ENCODE results near the gene IL17RB.

IL17RB gene

GRCh38 chr3:53865732-53866499 is 19.5 kb downstream of the IL17RB start:
- no peak for DNase-seq

GRCh38 chr3:53880396-53881345 is 34.3 kb downstream of the IL17RB start:
- DNase-seq, result no peak

- peak; percentile 55 for DNase-seq
These were observed 35.6 kb downstream of the IL17RB start, which contains the start of gene ACTR8 for GRCh38 chr3:53881691-53882593. ACTR8 (minus strand) TSS chr3:53882152; CDS start chr3:53882101, 51 bp downstream.

GRCh38 chr3:53883008-53883407 is 36.6 kb downstream of the IL17RB start:
- no peak for DNase-seq

- DNase-seq, result no peak
These were observed 38.3 kb downstream of the IL17RB start for GRCh38 chr3:53884623-53885022.

- no peak for DNase-seq
These were observed 38.9 kb downstream of the IL17RB start for GRCh38 chr3:53885239-53885638.

GRCh38 chr3:53887446-53887845 is 41.1 kb downstream of the IL17RB start:
- DNase-seq, result no peak

GRCh38 chr3:53888232-53888631 is 41.9 kb downstream of the IL17RB start:
- no peak for DNase-seq

GRCh38 chr3:53890726-53891475 is 44.5 kb downstream of the IL17RB start:
- peak; percentile 13 for DNase-seq

GRCh38 chr3:53891497-53892285 is 45.3 kb downstream of the IL17RB start, which contains the start of gene SELENOK:
SELENOK (minus strand) TSS chr3:53891859.
- DNase-seq, result peak; percentile 93

GRCh38 chr3:53892286-53892637 is 45.9 kb downstream of the IL17RB start:
- DNase-seq, result no peak

GRCh38 chr3:53899750-53900149 is 53.4 kb downstream of the IL17RB start:
- no peak for DNase-seq

GRCh38 chr3:53900666-53901331 is 54.4 kb downstream of the IL17RB start:
- no peak for DNase-seq

GRCh38 chr3:53902067-53902466 is 55.7 kb downstream of the IL17RB start:
- no peak for DNase-seq

- no peak for DNase-seq
These were observed 56.3 kb downstream of the IL17RB start for GRCh38 chr3:53902711-53903110.

GRCh38 chr3:53913401-53913800 is 67.0 kb downstream of the IL17RB start:
- DNase-seq, result no peak

Data from COR-L47 (cell line).